GM12891 (cell line): ENCODE results near the gene IL1RAPL2.

ENCODE experiments used
- DNase-seq: peaks from one replicate; pipeline ENCODE4 v3.0.0; 2011; ENCODE audit warnings: low spot score; ENCODE audit not compliant: insufficient read length
- FAIRE-seq: peaks from 2 replicates; lab custom pipeline; 2011; peaks lifted over from hg19 to GRCh38; lab: Jason Lieb, UNC
- PAX5 ChIP-seq: IDR thresholded peaks from 2 replicates; pipeline ENCODE4 v1.6.1; 2011; ENCODE audit warnings: low read length, moderate library complexity, mild to moderate bottlenecking; ENCODE audit not compliant: insufficient read depth, severe bottlenecking
- POLR2A ChIP-seq: IDR thresholded peaks from 2 replicates; pipeline ENCODE4 v1.6.1; 2011; ENCODE audit warnings: low read depth, low read length, control low read depth
- POLR2AphosphoS5 ChIP-seq: IDR thresholded peaks from 2 replicates; pipeline ENCODE4 v1.6.1; 2011; ENCODE audit warnings: low read depth, low read length, control low read depth
- POU2F2 ChIP-seq: IDR thresholded peaks from 2 replicates; pipeline ENCODE4 v1.6.1; 2011; ENCODE audit warnings: low read depth, mild to moderate bottlenecking, control low read depth, low read length, moderate library complexity
- SPI1 ChIP-seq: IDR thresholded peaks from 2 replicates; pipeline ENCODE4 v1.6.1; 2011; ENCODE audit warnings: low read depth, low read length, control low read depth
- TAF1 ChIP-seq: IDR thresholded peaks from 2 replicates; pipeline ENCODE4 v1.6.1; 2011; ENCODE audit warnings: low read depth, low read length, control low read depth

Gene IL1RAPL2

DNA sequence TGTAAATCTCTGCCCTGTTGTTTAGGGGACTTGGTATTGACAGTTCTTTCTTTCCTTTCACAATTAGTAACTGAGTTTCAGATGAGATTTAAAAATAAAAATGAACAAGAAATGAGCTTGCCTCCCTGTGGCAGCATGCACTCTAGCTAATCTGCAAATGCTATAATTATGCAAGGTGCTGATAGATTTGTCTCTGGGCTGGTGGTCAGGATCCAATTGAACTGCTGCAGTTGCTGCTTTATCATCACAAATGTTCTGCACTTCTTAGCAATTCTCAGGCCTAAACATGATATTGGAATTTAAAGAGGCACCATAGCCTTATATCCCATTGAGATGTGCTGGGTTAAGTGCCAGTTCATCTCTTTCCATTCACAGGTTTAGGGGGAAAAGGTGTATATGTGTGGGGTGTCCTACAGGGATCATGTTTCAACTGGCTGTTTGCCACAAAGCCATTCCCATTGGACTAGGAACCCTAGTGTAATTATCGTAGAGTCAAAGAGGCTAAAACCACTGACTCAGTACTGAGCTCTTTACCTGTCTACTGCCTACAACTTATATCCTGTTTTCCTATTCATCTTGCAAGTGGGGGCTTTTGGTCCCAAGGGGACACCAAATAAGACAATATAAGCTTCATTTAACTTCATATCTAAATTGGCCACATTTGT lies 914.8 kb downstream of the IL1RAPL2 start:
- DNase-seq (no peak), FAIRE-seq (no peak)
- no peak for TF ChIP-seq POLR2AphosphoS5
- no peak for TF ChIP-seq TAF1
- TF ChIP-seq POU2F2, result no peak
- TF ChIP-seq PAX5, result no peak
- TF ChIP-seq POLR2A, result no peak
- TF ChIP-seq SPI1, result no peak

GRCh38 chrX:105483011-105483410 lies 917.0 kb downstream of the IL1RAPL2 start:
- TF ChIP-seq POLR2A, result no peak
- FAIRE-seq, result no peak
- no peak for DNase-seq

GRCh38 chrX:105488716-105489115 lies 922.7 kb downstream of the IL1RAPL2 start:
- DNase-seq (no peak), FAIRE-seq (no peak)
- TF ChIP-seq POU2F2 (no peak), TAF1 (no peak), SPI1 (no peak), POLR2A (no peak), POLR2AphosphoS5 (no peak), PAX5 (no peak)

DNA sequence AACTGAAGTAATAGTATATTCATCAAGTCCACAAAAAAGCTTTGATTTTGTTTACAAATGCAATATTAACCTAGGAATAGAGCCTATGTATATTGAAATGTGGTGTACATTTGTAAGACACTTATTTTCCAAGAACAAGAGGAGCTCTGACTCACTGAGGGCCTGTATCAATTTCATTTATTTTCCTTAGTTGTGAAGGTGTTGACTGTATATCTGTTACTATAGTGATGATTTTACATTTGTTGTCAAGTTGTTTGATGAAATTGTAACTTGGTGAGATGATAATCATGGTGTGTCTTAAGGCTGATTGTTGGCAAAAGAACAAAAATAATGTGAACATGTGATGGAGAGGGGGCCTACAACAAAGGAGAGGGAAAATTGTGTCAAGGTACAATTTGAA lies 929.4 kb downstream of the IL1RAPL2 start:
- FAIRE-seq (no peak), DNase-seq (no peak)
- TF ChIP-seq POU2F2 (no peak), PAX5 (no peak), POLR2AphosphoS5 (no peak), POLR2A (no peak), SPI1 (no peak), TAF1 (no peak)

DNA sequence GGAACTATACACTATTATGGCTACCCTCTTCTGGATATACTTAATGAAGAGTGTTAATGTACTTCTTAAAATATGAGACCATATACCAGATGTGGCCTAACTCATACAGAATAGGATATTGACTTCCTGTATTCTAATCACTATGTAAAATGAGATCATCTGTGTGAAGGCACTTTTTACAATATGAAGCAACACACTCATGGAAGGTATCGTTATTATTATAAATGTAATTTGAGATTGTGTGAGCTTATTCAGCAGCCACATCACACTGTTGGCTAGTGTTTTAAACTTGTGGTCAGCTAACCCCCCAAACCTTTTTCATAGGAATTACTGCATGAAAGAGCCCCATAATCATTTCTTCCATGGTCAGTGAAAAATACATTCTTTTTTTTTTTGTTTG lies 936.3 kb downstream of the IL1RAPL2 start:
- FAIRE-seq, result no peak
- DNase-seq, result no peak
- TF ChIP-seq TAF1, result no peak
- no peak for TF ChIP-seq PAX5
- TF ChIP-seq POU2F2, result no peak
- no peak for TF ChIP-seq POLR2A
- no peak for TF ChIP-seq POLR2AphosphoS5
- TF ChIP-seq SPI1, result no peak

DNA sequence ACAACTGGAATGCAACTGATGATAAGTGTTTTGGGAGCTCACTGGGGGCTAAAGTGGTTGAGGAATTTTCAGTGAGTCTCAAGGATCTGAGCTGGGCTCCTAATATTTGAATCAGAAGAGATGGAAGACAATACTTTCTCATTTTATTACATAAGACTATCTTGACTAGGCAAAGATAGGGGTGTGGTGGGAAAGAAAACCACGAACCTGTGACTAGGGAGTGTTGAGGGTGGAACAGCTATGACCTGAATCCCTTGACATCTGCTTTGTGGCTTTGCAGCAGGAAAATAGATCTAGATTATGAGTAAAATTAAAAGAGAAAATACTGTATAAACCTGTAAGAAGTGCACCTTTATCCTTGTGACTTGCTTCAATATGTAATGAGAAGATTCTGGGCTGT lies 949.6 kb downstream of the IL1RAPL2 start:
- no peak for FAIRE-seq
- no peak for TF ChIP-seq SPI1
- TF ChIP-seq POU2F2, result no peak
- TF ChIP-seq TAF1, result no peak
- no peak for TF ChIP-seq PAX5
- no peak for TF ChIP-seq POLR2A
- TF ChIP-seq POLR2AphosphoS5, result no peak

GRCh38 chrX:105526431-105526830 lies 960.4 kb downstream of the IL1RAPL2 start:
- TF ChIP-seq SPI1 (no peak), TAF1 (no peak), POLR2AphosphoS5 (no peak), POLR2A (no peak), PAX5 (no peak), POU2F2 (no peak)
- no peak for DNase-seq
- no peak for FAIRE-seq

More for the DNA sequence above, 949.6 kb downstream of the IL1RAPL2 start:
- DNase-seq, result no peak

DNA sequence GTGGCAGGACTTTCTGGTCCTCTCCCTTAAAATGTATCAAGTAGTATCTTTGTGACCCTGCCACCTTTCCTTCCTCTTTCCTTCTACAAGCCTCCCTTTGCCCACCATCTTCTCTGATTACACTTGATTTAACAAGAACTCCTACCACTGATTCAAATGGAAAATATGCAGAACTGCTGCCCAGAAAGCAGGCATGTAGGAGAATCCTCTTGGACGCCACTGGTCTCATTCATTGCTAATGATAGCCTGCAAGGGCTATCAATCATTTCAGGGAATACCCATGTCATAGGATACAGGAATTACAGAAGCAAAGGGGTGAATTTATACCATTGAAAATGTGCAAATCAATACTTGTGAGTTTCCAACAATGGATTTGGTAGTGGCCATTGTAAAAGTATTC lies 961.8 kb downstream of the IL1RAPL2 start:
- DNase-seq, result no peak
- no peak for TF ChIP-seq PAX5
- no peak for TF ChIP-seq SPI1
- TF ChIP-seq POLR2A, result no peak
- no peak for TF ChIP-seq POU2F2
- no peak for TF ChIP-seq TAF1
- TF ChIP-seq POLR2AphosphoS5, result no peak
- FAIRE-seq, result no peak

DNA sequence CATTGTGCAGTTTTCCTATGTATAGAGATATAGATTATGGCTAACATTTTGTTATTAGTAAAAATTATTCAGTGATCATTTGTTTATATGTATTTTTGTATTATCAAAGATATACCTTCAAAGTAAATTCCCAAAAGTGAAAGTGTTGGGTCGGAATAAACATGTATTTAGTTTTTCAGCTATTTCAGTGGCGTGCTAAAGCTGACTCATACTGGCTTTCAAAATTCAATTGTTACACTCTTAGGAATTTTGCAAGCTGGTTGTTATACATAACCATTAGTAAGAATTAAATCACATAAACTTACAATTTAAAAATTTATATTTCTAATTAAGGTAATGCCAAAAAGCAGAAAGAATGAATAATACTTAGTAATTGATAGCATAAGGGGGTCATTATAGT lies 968.0 kb downstream of the IL1RAPL2 start:
- FAIRE-seq (no peak), DNase-seq (no peak)
- TF ChIP-seq PAX5 (no peak), POLR2AphosphoS5 (no peak), POU2F2 (no peak)

GRCh38 chrX:105543283-105543682 lies 977.3 kb downstream of the IL1RAPL2 start:
- no peak for FAIRE-seq
- DNase-seq, result no peak
- TF ChIP-seq SPI1, result no peak
- no peak for TF ChIP-seq POU2F2
- TF ChIP-seq POLR2AphosphoS5, result no peak
- TF ChIP-seq POLR2A, result no peak
- TF ChIP-seq TAF1, result no peak
- no peak for TF ChIP-seq PAX5
